GM23338 (cell line): ENCODE data around the gene CENPV. TPM values are rescaled to one million over a fixed set of nuclear protein-coding genes. Genes with fewer than 3 reads are reported as not detected.

Experiments
- ATAC-seq: fragments of 200-7000 bp; cut with Tn5 transposase; 3 replicates; pipeline ENCODE4 v1.9.1; 2020
- DNase-seq: peaks from one replicate; pipeline ENCODE4 v3.0.0-alpha.2; 2015; ENCODE audit warnings: low spot score
- H2AFZ ChIP-seq: fragments of 200-600 bp; sonication (generic); 2 replicates; pipeline ENCODE4 v1.8.0; 2016; ENCODE audit warnings: antibody characterized with exemption, mild to moderate bottlenecking, moderate library complexity
- H3F3A ChIP-seq: fragments of 200-600 bp; sonication (generic); replicated peaks from 2 replicates; pipeline ENCODE4 v1.8.0; 2017; ENCODE audit warnings: antibody characterized with exemption, mixed run types, low read depth
- H3K27ac ChIP-seq: fragments of 200-600 bp; sonication (generic); 2 replicates; pipeline ENCODE4 v1.6.1; 2016; ENCODE audit warnings: low read depth
- H3K27me3 ChIP-seq: fragments of 200-600 bp; sonication (generic); 2 replicates; pipeline ENCODE4 v1.8.0; 2016; ENCODE audit warnings: mild to moderate bottlenecking, mixed run types, moderate library complexity; ENCODE audit not compliant: insufficient read depth
- H3K36me3 ChIP-seq: fragments of 200-600 bp; sonication (generic); 2 replicates; pipeline ENCODE4 v1.8.0; 2016; ENCODE audit warnings: mild to moderate bottlenecking; ENCODE audit not compliant: insufficient read depth
- H3K4me1 ChIP-seq: fragments of 200-600 bp; sonication (generic); 2 replicates; pipeline ENCODE4 v1.8.0; 2016; ENCODE audit warnings: mild to moderate bottlenecking, moderate library complexity; ENCODE audit not compliant: insufficient read depth
- H3K4me2 ChIP-seq: fragments of 200-600 bp; sonication (generic); 2 replicates; pipeline ENCODE4 v1.7.1; 2017; ENCODE audit warnings: mixed run types
- H3K4me3 ChIP-seq: fragments of 200-600 bp; sonication (generic); 2 replicates; pipeline ENCODE4 v1.6.1; 2016; ENCODE audit warnings: mixed run types
- H3K79me2 ChIP-seq: fragments of 200-600 bp; sonication (generic); replicated peaks from 2 replicates; pipeline ENCODE4 v1.8.0; 2017; ENCODE audit warnings: mild to moderate bottlenecking; ENCODE audit not compliant: insufficient read depth
- H3K9me2 ChIP-seq: fragments of 200-600 bp; sonication (generic); 2 replicates; pipeline ENCODE4 v1.8.0; 2017; ENCODE audit not compliant: insufficient read depth
- H4K20me1 ChIP-seq: fragments of 200-600 bp; sonication (generic); replicated peaks from 2 replicates; pipeline ENCODE4 v1.8.0; 2017; ENCODE audit warnings: mild to moderate bottlenecking; ENCODE audit not compliant: insufficient read depth
- H3K27ac Mint-ChIP-seq: 2 replicates; pipeline ENCODE4 v1.8.0; 2020; ENCODE audit warnings: inconsistent platforms, mild to moderate bottlenecking, moderate library complexity, mixed read lengths
- H3K27me3 Mint-ChIP-seq: 3 replicates; pipeline ENCODE4 v1.8.0; 2022; ENCODE audit warnings: low read depth, mild to moderate bottlenecking, moderate library complexity, mixed read lengths, inconsistent platforms; ENCODE audit not compliant: insufficient read depth, poor library complexity
- H3K36me3 Mint-ChIP-seq: 3 replicates; pipeline ENCODE4 v1.8.0; 2021; ENCODE audit warnings: low read depth, mild to moderate bottlenecking, inconsistent platforms, moderate library complexity, mixed read lengths
- H3K4me1 Mint-ChIP-seq: 3 replicates; pipeline ENCODE4 v1.8.0; 2020; ENCODE audit warnings: mild to moderate bottlenecking, inconsistent platforms, mixed read lengths
- H3K4me3 Mint-ChIP-seq: 3 replicates; pipeline ENCODE4 v1.8.0; 2021; ENCODE audit warnings: moderate library complexity, mild to moderate bottlenecking, inconsistent platforms, mixed read lengths
- H3K9me3 Mint-ChIP-seq: 3 replicates; pipeline ENCODE4 v1.8.0; 2020; ENCODE audit warnings: moderate library complexity, mild to moderate bottlenecking, inconsistent platforms, mixed read lengths
- CREB1 ChIP-seq: fragments of 250-450 bp; sonication (Bioruptor Pico); IDR thresholded peaks from 2 replicates; pipeline ENCODE4 v1.5.0; 2020; ENCODE audit warnings: low read depth, mild to moderate bottlenecking, moderate library complexity
- CTCF ChIP-seq, 2 experiments: fragments of 200-600 bp in 1 of 2; sonication (generic) in 1 of 2; conservative IDR thresholded peaks; 2 replicates each; pipeline versions ENCODE4 v1.5.1 to v1.6.1; 2016 to 2017; ENCODE audit warnings: antibody characterized with exemption in 2 of 2, low read depth in 2 of 2, mild to moderate bottlenecking in 2 of 2, moderate library complexity in 1 of 2
- ETS1 ChIP-seq: IDR thresholded peaks from 2 replicates; pipeline ENCODE4 v1.6.1; 2016; ENCODE audit warnings: antibody characterized with exemption
- EZH2 ChIP-seq: fragments of 200-600 bp; sonication (generic); IDR thresholded peaks from one replicate; pipeline ENCODE4 v1.8.0; 2017; ENCODE audit warnings: antibody characterized with exemption, mild to moderate bottlenecking, low read depth; ENCODE audit not compliant: unreplicated experiment
- EZH2phosphoT487 ChIP-seq: fragments of 200-600 bp; sonication (generic); IDR thresholded peaks from one replicate; pipeline ENCODE4 v1.8.1; 2018; ENCODE audit warnings: antibody characterized with exemption; ENCODE audit not compliant: unreplicated experiment
- JUNB ChIP-seq: IDR thresholded peaks from one replicate; pipeline ENCODE4 v1.6.1; 2016; ENCODE audit warnings: antibody characterized with exemption; ENCODE audit not compliant: unreplicated experiment
- NANOG ChIP-seq: IDR thresholded peaks from 2 replicates; pipeline ENCODE4 v1.6.1; 2016; ENCODE audit warnings: antibody characterized with exemption, borderline replicate concordance
- POLR2AphosphoS5 ChIP-seq: IDR thresholded peaks from 2 replicates; pipeline ENCODE4 v1.6.1; 2016; ENCODE audit warnings: antibody characterized with exemption, low read depth
- REST ChIP-seq: IDR thresholded peaks from one replicate; pipeline ENCODE4 v1.6.1; 2018; ENCODE audit warnings: antibody characterized with exemption; ENCODE audit not compliant: unreplicated experiment
- STAT1 ChIP-seq: IDR thresholded peaks from one replicate; pipeline ENCODE4 v1.6.1; 2016; ENCODE audit warnings: antibody characterized with exemption; ENCODE audit not compliant: unreplicated experiment
- ZNF114 ChIP-seq: fragments of 250-450 bp; sonication (Bioruptor Pico); IDR thresholded peaks from 2 replicates; pipeline ENCODE4 v1.5.0; 2020; ENCODE audit warnings: mild to moderate bottlenecking, moderate library complexity
- ZNF331 ChIP-seq: fragments of 250-450 bp; sonication (Bioruptor Pico); IDR thresholded peaks from 2 replicates; pipeline ENCODE4 v1.5.0; 2020; ENCODE audit warnings: low read depth, mild to moderate bottlenecking, moderate library complexity
- ZNF462 ChIP-seq: fragments of 250-450 bp; sonication (Bioruptor Pico); IDR thresholded peaks from 2 replicates; pipeline ENCODE4 v1.5.0; 2020; ENCODE audit warnings: mild to moderate bottlenecking, moderate library complexity
- polyA plus RNA-seq: library from polyadenylated mRNA; unstranded; fragments of >200 nt; fragmentation: Nextera tagmentation; extraction: Ambion mirVana; gene quantifications from 2 replicates; pipeline ENCODE4 v1.2.1, GENCODE V29; 2016
- total RNA-seq: library from RNA; depleted of rRNA; stranded (reverse); fragments of >200 nt; shearing (Covaris generic); gene quantifications from 2 replicates; pipeline ENCODE4 v1.2.3, GENCODE V29; 2014

CENPV gene
- total and polyA plus RNA-seq, 2 experiments from 2014 or later: 139 to 300 TPM

- H3K36me3 ChIP-seq: peaks cover 26% of the 10 kb centered on the region
- no peak overlapping the region for H3K27ac ChIP-seq
- no peak overlapping the region for H3K4me2 ChIP-seq
- H3K27me3 ChIP-seq: no peaks in the 10 kb centered on the region
- TF ChIP-seq EZH2phosphoT487: no peak
- TF ChIP-seq ZNF331 (CRISPR knock-in tag): no peak
- TF ChIP-seq REST: no peak
- TF ChIP-seq CTCF (conservative IDR thresholded peaks at IDR 0.05; ENCODE audit: low read depth in 2 of 2): no peak
- no peak for TF ChIP-seq JUNB
- no peak for TF ChIP-seq CREB1
- no peak for TF ChIP-seq ETS1
- TF ChIP-seq ZNF462 (CRISPR knock-in tag): no peak
- no peak for TF ChIP-seq EZH2
- TF ChIP-seq ZNF114 (CRISPR knock-in tag): no peak
- no peak for TF ChIP-seq STAT1
- TF ChIP-seq NANOG: no peak
- TF ChIP-seq POLR2AphosphoS5: no peak
- no peaks in the 10 kb centered on the region for H3K4me1 Mint-ChIP-seq
- no peaks in the 10 kb centered on the region for H3K4me1 ChIP-seq
- H3K4me3 ChIP-seq: no peak overlapping the region
- H3K9me3 Mint-ChIP-seq: no peaks in the 10 kb centered on the region
- no peaks in the 10 kb centered on the region for H3K79me2 ChIP-seq
- no peak overlapping the region for H3K4me3 Mint-ChIP-seq
- H3K9me2 ChIP-seq: no peaks in the 10 kb centered on the region
- ATAC-seq (no peak), DNase-seq (no peak)
- H3K36me3 Mint-ChIP-seq: peaks cover 65% of the 10 kb centered on the region
- H4K20me1 ChIP-seq: peaks cover 4% of the 10 kb centered on the region; the same call in 1 of the 2 replicates
- peaks cover 10% of the 10 kb centered on the region; the same call in 1 of the 2 replicates for H3F3A ChIP-seq
- no peak overlapping the region for H3K27ac Mint-ChIP-seq
- no peak overlapping the region for H2AFZ ChIP-seq
- peaks cover 2% of the 10 kb centered on the region for H3K27me3 Mint-ChIP-seq
Measured at GRCh38 chr17:16343569-16343968, 9.7 kb downstream of the CENPV start.
